GM12875 (cell line): ENCODE results near the gene DCDC2C.

Source experiments
- H3K4me3 ChIP-seq: one replicate; pipeline ENCODE4 v1.5.1; 2011; ENCODE audit warnings: low read depth, low read length, control low read depth
- CTCF ChIP-seq: IDR thresholded peaks from 2 replicates; pipeline ENCODE4 v1.5.1; 2011; ENCODE audit warnings: low read depth, mild to moderate bottlenecking, control low read depth, inconsistent platforms, low read length, moderate library complexity, borderline replicate concordance; ENCODE audit not compliant: insufficient read depth

Gene DCDC2C

GRCh38 chr2:3770724-3771415, 67.5 kb downstream of the DCDC2C start:
- TF ChIP-seq CTCF: no peak
- H3K4me3 ChIP-seq: no peak overlapping the region

GRCh38 chr2:3771576-3771975, 68.2 kb downstream of the DCDC2C start:
- no peak overlapping the region for H3K4me3 ChIP-seq
- no peak for TF ChIP-seq CTCF

- TF ChIP-seq CTCF: no peak
- H3K4me3 ChIP-seq: no peak overlapping the region
Measured at GRCh38 chr2:3774336-3774735, 71.0 kb downstream of the DCDC2C start.

- H3K4me3 ChIP-seq: no peak overlapping the region
- TF ChIP-seq CTCF: no peak
Measured at GRCh38 chr2:3776311-3776710, 72.9 kb downstream of the DCDC2C start.

GRCh38 chr2:3777966-3778365, 74.6 kb downstream of the DCDC2C start:
- H3K4me3 ChIP-seq: no peak overlapping the region

GRCh38 chr2:3778851-3779495, 75.6 kb downstream of the DCDC2C start:
- H3K4me3 ChIP-seq: no peak overlapping the region
- TF ChIP-seq CTCF: no peak

More at GRCh38 chr2:3777966-3778365, 74.6 kb downstream of the DCDC2C start:
- TF ChIP-seq CTCF: no peak

GRCh38 chr2:3779496-3780049, 76.2 kb downstream of the DCDC2C start:
- no peak for TF ChIP-seq CTCF
- no peak overlapping the region for H3K4me3 ChIP-seq
